HL-60/S4 treated with retinoic acid at 250 ng/mL for 4 days and 3 days (cell line): ENCODE data around the gene CD274.
"Not testable (repeated sequence)": the region's sequence is repeated elsewhere in the genome, so short reads cannot be mapped to it uniquely, and the experiment has no call there.

Experiments
- in situ Hi-C: fragments of 300-500 bp; cut with MboI; formaldehyde crosslinking; loops from 2 replicates; pipeline ENCODE4 v1.7.0; 2022; ENCODE audit warnings: low sequenced_read_pairs

Gene CD274

GRCh38 chr9:5459289-5459829, 9.0 kb downstream of the CD274 start:
- in situ Hi-C loops = no loop called here

- in situ Hi-C loops = no loop called here
Observed at GRCh38 chr9:5460157-5460556, 9.8 kb downstream of the CD274 start.

GRCh38 chr9:5464831-5465330, 14.5 kb downstream of the CD274 start:
- in situ Hi-C loops = not testable (repeated sequence)

GRCh38 chr9:5466005-5466404, 15.7 kb downstream of the CD274 start:
- in situ Hi-C loops = no loop called here

- in situ Hi-C loops = no loop called here
Observed at GRCh38 chr9:5466766-5467165, 16.4 kb downstream of the CD274 start.

- in situ Hi-C loops = no loop called here
Observed at GRCh38 chr9:5468850-5469249, 18.5 kb downstream of the CD274 start.

- in situ Hi-C loops = no loop called here
Observed at GRCh38 chr9:5470122-5470521, 19.8 kb downstream of the CD274 start.

- in situ Hi-C loops = no loop called here
Observed at GRCh38 chr9:5470816-5471215, 20.5 kb downstream of the CD274 start.

GRCh38 chr9:5475611-5476010, 25.3 kb downstream of the CD274 start:
- in situ Hi-C loops = not testable (repeated sequence)

GRCh38 chr9:5478206-5478605, 27.9 kb downstream of the CD274 start:
- in situ Hi-C loops = no loop called here

GRCh38 chr9:5479994-5480694, 29.8 kb downstream of the CD274 start:
- in situ Hi-C loops = no loop called here

GRCh38 chr9:5480919-5481318, 30.6 kb downstream of the CD274 start:
- in situ Hi-C loops = no loop called here

GRCh38 chr9:5481322-5482040, 31.1 kb downstream of the CD274 start:
- in situ Hi-C loops = no loop called here

- in situ Hi-C loops = no loop called here
Observed at GRCh38 chr9:5482194-5482593, 31.9 kb downstream of the CD274 start.

GRCh38 chr9:5483306-5483705, 33.0 kb downstream of the CD274 start:
- in situ Hi-C loops = no loop called here

- in situ Hi-C loops = no loop called here
Observed at GRCh38 chr9:5485378-5486085, 35.2 kb downstream of the CD274 start.

- in situ Hi-C loops = no loop called here
Observed at GRCh38 chr9:5486988-5487387, 36.6 kb downstream of the CD274 start.

GRCh38 chr9:5488221-5489008, 38.1 kb downstream of the CD274 start:
- in situ Hi-C loops = no loop called here

GRCh38 chr9:5489630-5490490, 39.5 kb downstream of the CD274 start:
- in situ Hi-C loops = no loop called here
